DND-41 (cell line): ENCODE measurements around the gene SNX27.

ENCODE experiments used
- EZH2 ChIP-seq: IDR thresholded peaks from 3 replicates; pipeline ENCODE4 v1.6.1; 2012; ENCODE audit warnings: borderline replicate concordance, low read depth, mild to moderate bottlenecking, moderate library complexity, low read length, inconsistent platforms; ENCODE audit not compliant: severe bottlenecking
- TF ChIP-seq, protein P1 (sequence below): IDR thresholded peaks from 2 replicates; pipeline ENCODE4 v1.5.1; 2012; ENCODE audit warnings: borderline replicate concordance, low read length, moderate library complexity, mild to moderate bottlenecking; ENCODE audit not compliant: poor library complexity, severe bottlenecking; ENCODE audit errors: extremely low read depth

GRCh38 chr1:151585622-151586021, 26.2 kb upstream of the SNX27 start:
- TF ChIP-seq, protein P1, sequence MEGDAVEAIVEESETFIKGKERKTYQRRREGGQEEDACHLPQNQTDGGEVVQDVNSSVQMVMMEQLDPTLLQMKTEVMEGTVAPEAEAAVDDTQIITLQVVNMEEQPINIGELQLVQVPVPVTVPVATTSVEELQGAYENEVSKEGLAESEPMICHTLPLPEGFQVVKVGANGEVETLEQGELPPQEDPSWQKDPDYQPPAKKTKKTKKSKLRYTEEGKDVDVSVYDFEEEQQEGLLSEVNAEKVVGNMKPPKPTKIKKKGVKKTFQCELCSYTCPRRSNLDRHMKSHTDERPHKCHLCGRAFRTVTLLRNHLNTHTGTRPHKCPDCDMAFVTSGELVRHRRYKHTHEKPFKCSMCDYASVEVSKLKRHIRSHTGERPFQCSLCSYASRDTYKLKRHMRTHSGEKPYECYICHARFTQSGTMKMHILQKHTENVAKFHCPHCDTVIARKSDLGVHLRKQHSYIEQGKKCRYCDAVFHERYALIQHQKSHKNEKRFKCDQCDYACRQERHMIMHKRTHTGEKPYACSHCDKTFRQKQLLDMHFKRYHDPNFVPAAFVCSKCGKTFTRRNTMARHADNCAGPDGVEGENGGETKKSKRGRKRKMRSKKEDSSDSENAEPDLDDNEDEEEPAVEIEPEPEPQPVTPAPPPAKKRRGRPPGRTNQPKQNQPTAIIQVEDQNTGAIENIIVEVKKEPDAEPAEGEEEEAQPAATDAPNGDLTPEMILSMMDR, result no peak
- TF ChIP-seq EZH2, result no peak
